ENCODE results near the gene VILL.

Gene VILL

GRCh38 chr3:37999836-38000235 lies 9.2 kb downstream of the VILL start:
- H3K4me3 ChIP-seq (ENCODE audit: low read depth, low read length) = no peak overlapping the region

- no peak overlapping the region for H3K4me3 ChIP-seq (ENCODE audit: low read depth, low read length)
These were observed 9.8 kb downstream of the VILL start for GRCh38 chr3:38000242-38000916.

- H3K4me3 ChIP-seq (ENCODE audit: low read depth, low read length) = no peak overlapping the region
These were observed 10.4 kb downstream of the VILL start for GRCh38 chr3:38000965-38001455.

- H3K4me3 ChIP-seq (ENCODE audit: low read depth, low read length) = no peak overlapping the region
These were observed 11.0 kb downstream of the VILL start for GRCh38 chr3:38001456-38002081.

GRCh38 chr3:38002291-38002876 lies 11.8 kb downstream of the VILL start:
- H3K4me3 ChIP-seq (ENCODE audit: low read depth, low read length) = no peak overlapping the region

GRCh38 chr3:38002940-38003339 lies 12.4 kb downstream of the VILL start:
- H3K4me3 ChIP-seq (ENCODE audit: low read depth, low read length) = no peak overlapping the region

- no peak overlapping the region for H3K4me3 ChIP-seq (ENCODE audit: low read depth, low read length)
These were observed 12.8 kb downstream of the VILL start for GRCh38 chr3:38003371-38003816.

- no peak overlapping the region for H3K4me3 ChIP-seq (ENCODE audit: low read depth, low read length)
These were observed 13.3 kb downstream of the VILL start for GRCh38 chr3:38003817-38004414.

GRCh38 chr3:38004415-38005075 lies 14.0 kb downstream of the VILL start:
- no peak overlapping the region for H3K4me3 ChIP-seq (ENCODE audit: low read depth, low read length)

- H3K4me3 ChIP-seq (ENCODE audit: low read depth, low read length) = no peak overlapping the region
These were observed 14.8 kb downstream of the VILL start for GRCh38 chr3:38005076-38006020.

- H3K4me3 ChIP-seq (ENCODE audit: low read depth, low read length) = no peak overlapping the region
These were observed 15.4 kb downstream of the VILL start for GRCh38 chr3:38006031-38006430.

- H3K4me3 ChIP-seq (ENCODE audit: low read depth, low read length) = no peak overlapping the region
These were observed 15.9 kb downstream of the VILL start for GRCh38 chr3:38006445-38006995.

GRCh38 chr3:38007754-38008090 lies 17.1 kb downstream of the VILL start:
- no peak overlapping the region for H3K4me3 ChIP-seq (ENCODE audit: low read depth, low read length)

- no peak overlapping the region for H3K4me3 ChIP-seq (ENCODE audit: low read depth, low read length)
These were observed 17.7 kb downstream of the VILL start for GRCh38 chr3:38008191-38008701.

- H3K4me3 ChIP-seq (ENCODE audit: low read depth, low read length) = no peak overlapping the region
These were observed 18.5 kb downstream of the VILL start for GRCh38 chr3:38008971-38009580.

GRCh38 chr3:38009807-38010591 lies 19.4 kb downstream of the VILL start:
- no peak overlapping the region for H3K4me3 ChIP-seq (ENCODE audit: low read depth, low read length)

GRCh38 chr3:38011111-38011510 lies 20.5 kb downstream of the VILL start:
- H3K4me3 ChIP-seq (ENCODE audit: low read depth, low read length) = no peak overlapping the region

GRCh38 chr3:38015485-38015884 lies 24.9 kb downstream of the VILL start:
- no peak overlapping the region for H3K4me3 ChIP-seq (ENCODE audit: low read depth, low read length)

- H3K4me3 ChIP-seq (ENCODE audit: low read depth, low read length) = no peak overlapping the region
These were observed 25.4 kb downstream of the VILL start for GRCh38 chr3:38015984-38016383.
